ENCODE data around the gene GDPD4.

DNA sequence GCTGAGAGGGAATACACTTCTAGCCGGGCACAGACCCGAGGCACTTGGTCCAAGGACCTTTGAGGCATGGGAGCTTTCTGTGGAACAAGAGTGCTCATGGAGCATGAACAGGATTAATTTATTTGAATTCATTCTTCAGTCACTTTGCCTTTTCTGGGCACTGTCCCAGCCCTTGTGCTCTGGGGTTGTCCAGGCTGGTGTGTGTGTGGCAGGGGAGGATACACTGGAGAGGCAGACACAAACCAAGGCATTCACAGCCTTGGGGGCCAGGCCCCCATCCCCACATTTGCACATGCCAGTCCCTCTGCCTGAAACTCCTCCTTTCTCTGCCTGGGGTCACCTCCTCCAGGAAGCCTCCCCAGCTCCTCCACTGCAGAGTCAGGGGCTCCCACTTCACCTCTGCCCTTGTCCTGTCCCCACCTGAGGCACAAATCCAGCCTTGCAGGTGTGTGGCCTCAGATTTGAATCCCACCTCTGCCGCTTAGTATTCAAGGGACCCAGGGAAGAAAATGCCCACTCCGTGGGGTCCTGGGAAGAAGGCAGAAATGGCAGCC, 118.0 kb downstream of the GDPD4 start:
- TF ChIP-seq POLR2A (IDR thresholded peaks at IDR 0.05) = no peak
- TF ChIP-seq, protein P1, sequence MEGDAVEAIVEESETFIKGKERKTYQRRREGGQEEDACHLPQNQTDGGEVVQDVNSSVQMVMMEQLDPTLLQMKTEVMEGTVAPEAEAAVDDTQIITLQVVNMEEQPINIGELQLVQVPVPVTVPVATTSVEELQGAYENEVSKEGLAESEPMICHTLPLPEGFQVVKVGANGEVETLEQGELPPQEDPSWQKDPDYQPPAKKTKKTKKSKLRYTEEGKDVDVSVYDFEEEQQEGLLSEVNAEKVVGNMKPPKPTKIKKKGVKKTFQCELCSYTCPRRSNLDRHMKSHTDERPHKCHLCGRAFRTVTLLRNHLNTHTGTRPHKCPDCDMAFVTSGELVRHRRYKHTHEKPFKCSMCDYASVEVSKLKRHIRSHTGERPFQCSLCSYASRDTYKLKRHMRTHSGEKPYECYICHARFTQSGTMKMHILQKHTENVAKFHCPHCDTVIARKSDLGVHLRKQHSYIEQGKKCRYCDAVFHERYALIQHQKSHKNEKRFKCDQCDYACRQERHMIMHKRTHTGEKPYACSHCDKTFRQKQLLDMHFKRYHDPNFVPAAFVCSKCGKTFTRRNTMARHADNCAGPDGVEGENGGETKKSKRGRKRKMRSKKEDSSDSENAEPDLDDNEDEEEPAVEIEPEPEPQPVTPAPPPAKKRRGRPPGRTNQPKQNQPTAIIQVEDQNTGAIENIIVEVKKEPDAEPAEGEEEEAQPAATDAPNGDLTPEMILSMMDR (IDR thresholded peaks at IDR 0.05) = no peak

All from esophagus squamous epithelium (tissue), 4 donors.